Panc1 (cell line): ENCODE results near the gene TYW3.

Experiments used
- POLR2AphosphoS5 ChIP-seq: IDR thresholded peaks from 2 replicates; pipeline ENCODE4 v1.6.1; 2012; ENCODE audit warnings: mild to moderate bottlenecking, low read depth, low read length, moderate library complexity
- TCF7L2 ChIP-seq: IDR thresholded peaks from 2 replicates; pipeline ENCODE4 v1.6.1; 2011; ENCODE audit warnings: mild to moderate bottlenecking, low read depth, low read length, inconsistent platforms
- TF ChIP-seq, protein P1 (sequence below): fragments of 450-650 bp; IDR thresholded peaks from 2 replicates; pipeline ENCODE4 v1.5.1; 2017; ENCODE audit warnings: mild to moderate bottlenecking
- TF ChIP-seq, protein P2 (sequence below), 2 experiments: IDR thresholded peaks; 2 replicates each; pipeline ENCODE4 v1.6.1; 2011 to 2012; ENCODE audit warnings: low read depth in 2 of 2, control low read depth in 1 of 2, low read length in 1 of 2, mild to moderate bottlenecking in 1 of 2, moderate library complexity in 1 of 2; ENCODE audit not compliant: insufficient read depth in 1 of 2

DNA sequence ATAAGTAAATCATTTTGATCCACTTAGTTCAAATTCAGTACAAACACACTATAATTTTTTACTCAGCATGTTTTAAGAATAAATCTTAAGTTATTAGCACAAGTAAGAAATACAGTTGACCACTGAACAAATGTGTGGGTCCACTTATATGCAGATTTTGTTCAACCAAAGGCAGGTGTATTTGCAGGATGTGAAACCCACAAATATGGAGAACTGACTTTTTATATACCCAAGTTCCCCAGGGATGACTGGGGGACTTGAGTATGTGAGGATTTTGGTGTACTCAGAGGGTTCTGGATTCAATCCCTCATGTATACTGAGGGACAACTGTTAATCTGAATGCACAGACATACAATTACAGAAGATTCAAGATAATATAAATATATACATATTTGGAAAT is 33.6 kb upstream of the TYW3 start:
- TF ChIP-seq, protein P1, sequence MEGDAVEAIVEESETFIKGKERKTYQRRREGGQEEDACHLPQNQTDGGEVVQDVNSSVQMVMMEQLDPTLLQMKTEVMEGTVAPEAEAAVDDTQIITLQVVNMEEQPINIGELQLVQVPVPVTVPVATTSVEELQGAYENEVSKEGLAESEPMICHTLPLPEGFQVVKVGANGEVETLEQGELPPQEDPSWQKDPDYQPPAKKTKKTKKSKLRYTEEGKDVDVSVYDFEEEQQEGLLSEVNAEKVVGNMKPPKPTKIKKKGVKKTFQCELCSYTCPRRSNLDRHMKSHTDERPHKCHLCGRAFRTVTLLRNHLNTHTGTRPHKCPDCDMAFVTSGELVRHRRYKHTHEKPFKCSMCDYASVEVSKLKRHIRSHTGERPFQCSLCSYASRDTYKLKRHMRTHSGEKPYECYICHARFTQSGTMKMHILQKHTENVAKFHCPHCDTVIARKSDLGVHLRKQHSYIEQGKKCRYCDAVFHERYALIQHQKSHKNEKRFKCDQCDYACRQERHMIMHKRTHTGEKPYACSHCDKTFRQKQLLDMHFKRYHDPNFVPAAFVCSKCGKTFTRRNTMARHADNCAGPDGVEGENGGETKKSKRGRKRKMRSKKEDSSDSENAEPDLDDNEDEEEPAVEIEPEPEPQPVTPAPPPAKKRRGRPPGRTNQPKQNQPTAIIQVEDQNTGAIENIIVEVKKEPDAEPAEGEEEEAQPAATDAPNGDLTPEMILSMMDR = no peak
- TF ChIP-seq, protein P2, sequence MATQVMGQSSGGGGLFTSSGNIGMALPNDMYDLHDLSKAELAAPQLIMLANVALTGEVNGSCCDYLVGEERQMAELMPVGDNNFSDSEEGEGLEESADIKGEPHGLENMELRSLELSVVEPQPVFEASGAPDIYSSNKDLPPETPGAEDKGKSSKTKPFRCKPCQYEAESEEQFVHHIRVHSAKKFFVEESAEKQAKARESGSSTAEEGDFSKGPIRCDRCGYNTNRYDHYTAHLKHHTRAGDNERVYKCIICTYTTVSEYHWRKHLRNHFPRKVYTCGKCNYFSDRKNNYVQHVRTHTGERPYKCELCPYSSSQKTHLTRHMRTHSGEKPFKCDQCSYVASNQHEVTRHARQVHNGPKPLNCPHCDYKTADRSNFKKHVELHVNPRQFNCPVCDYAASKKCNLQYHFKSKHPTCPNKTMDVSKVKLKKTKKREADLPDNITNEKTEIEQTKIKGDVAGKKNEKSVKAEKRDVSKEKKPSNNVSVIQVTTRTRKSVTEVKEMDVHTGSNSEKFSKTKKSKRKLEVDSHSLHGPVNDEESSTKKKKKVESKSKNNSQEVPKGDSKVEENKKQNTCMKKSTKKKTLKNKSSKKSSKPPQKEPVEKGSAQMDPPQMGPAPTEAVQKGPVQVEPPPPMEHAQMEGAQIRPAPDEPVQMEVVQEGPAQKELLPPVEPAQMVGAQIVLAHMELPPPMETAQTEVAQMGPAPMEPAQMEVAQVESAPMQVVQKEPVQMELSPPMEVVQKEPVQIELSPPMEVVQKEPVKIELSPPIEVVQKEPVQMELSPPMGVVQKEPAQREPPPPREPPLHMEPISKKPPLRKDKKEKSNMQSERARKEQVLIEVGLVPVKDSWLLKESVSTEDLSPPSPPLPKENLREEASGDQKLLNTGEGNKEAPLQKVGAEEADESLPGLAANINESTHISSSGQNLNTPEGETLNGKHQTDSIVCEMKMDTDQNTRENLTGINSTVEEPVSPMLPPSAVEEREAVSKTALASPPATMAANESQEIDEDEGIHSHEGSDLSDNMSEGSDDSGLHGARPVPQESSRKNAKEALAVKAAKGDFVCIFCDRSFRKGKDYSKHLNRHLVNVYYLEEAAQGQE (IDR thresholded peaks at IDR 0.05; ENCODE audit: insufficient read depth in 1 of 2, low read depth in 2 of 2, low read length in 1 of 2) = no peak
- TF ChIP-seq POLR2AphosphoS5 (no peak), TCF7L2 (no peak)
